ENCODE measurements around the gene TIMM44. TPM values are rescaled to one million over a fixed set of nuclear protein-coding genes. Genes with fewer than 3 reads are reported as not detected.

Gene TIMM44
- total and polyA plus RNA-seq, 2 donors (not counting 3 experiments of a cell fraction or from before 2014, with no cell fraction given): 61.5 to 64.3 TPM

DNA sequence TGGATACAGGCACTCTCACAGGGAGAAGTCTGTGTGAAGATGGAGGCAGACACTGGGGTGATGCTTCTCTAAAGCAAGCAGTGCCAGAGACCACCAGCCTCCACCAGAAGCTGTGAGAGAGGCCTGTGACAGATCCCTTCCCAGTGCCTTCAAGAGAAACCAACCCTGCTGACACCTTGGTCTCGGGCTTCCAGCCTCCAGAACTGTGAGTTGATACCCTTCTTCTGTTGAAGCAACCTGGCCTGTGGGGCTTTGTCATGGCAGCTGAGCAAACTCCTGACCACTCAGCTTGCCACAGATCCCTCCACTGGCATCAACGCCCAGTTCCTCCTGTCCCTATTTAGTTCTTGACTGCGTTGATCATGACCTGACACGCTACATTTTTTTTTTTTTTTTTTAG lies 33.0 kb upstream of the TIMM44 start:
- Histone ChIP-seq H3K4me1 (ENCODE audit: control insufficient read depth, extremely low read depth, insufficient read depth, low read length) (no peaks in the 10 kb centered on the region), H3K36me3 (ENCODE audit: control insufficient read depth in 2 of 2, extremely low read depth in 1 of 2, insufficient read depth in 2 of 2, low read length in 2 of 2) (peaks cover 10 to 67% of the 10 kb centered on the region in 2 experiments), H3K27me3 (ENCODE audit: control insufficient read depth in 2 of 2, insufficient read depth in 2 of 2, low read length in 2 of 2) (no peaks in the 10 kb centered on the region), H2AFZ (ENCODE audit: low read depth, low read length) (no peak overlapping the region), H3K4me3 (replicated peaks in 1 of 3; ENCODE audit: insufficient read depth in 1 of 3, low read depth in 1 of 3, low read length in 3 of 3) (no peak overlapping the region), H4K20me1 (replicated peaks; ENCODE audit: control insufficient read depth, extremely low read depth, insufficient read depth, low read length) (no peaks in the 10 kb centered on the region), H3K4me2 (ENCODE audit: insufficient read depth, low read length) (no peak overlapping the region), H3K9me1 (replicated peaks; ENCODE audit: control insufficient read depth, extremely low read depth, insufficient read depth, low read length) (no peaks in the 10 kb centered on the region), H3K9ac (replicated peaks; ENCODE audit: extremely low read depth, insufficient read depth, low read length) (no peak overlapping the region), H3K27ac (ENCODE audit: insufficient read depth, low read depth, low read length) (no peak overlapping the region), H3K79me2 (ENCODE audit: control insufficient read depth, insufficient read depth, low read length) (peaks cover 2% of the 10 kb centered on the region), H3K9me3 (replicated peaks; ENCODE audit: control insufficient read depth, insufficient read depth, low read length) (no peaks in the 10 kb centered on the region)
- DNase-seq (ENCODE audit: low read depth, low spot score): no peak
- TF ChIP-seq MAX (IDR thresholded peaks at IDR 0.05; ENCODE audit: insufficient read depth, insufficient read length): no peak
- TF ChIP-seq FOS (IDR thresholded peaks at IDR 0.05; ENCODE audit: borderline replicate concordance, insufficient read depth, low read length): no peak
- TF ChIP-seq JUN (IDR thresholded peaks at IDR 0.05; ENCODE audit: borderline replicate concordance, insufficient read depth, insufficient read length, low read depth): no peak
- TF ChIP-seq EZH2 (IDR thresholded peaks at IDR 0.05; ENCODE audit: borderline replicate concordance, low read depth, low read length, severe bottlenecking): no peak
- no peak for TF ChIP-seq POLR2A (IDR thresholded peaks at IDR 0.05; ENCODE audit: low read depth, low read length)
- no peak for TF ChIP-seq CTCF (IDR thresholded peaks at IDR 0.05; ENCODE audit: extremely low read depth in 1 of 2, insufficient read depth in 1 of 2, low read depth in 1 of 2, low read length in 2 of 2)
- no peak for TF ChIP-seq POLR2AphosphoS5 (IDR thresholded peaks at IDR 0.05; ENCODE audit: insufficient read depth, low read depth, low read length)
- no peak for TF ChIP-seq MYC (IDR thresholded peaks at IDR 0.05; ENCODE audit: low read depth, low read length)
- no peak for TF ChIP-seq GATA2 (IDR thresholded peaks at IDR 0.05; ENCODE audit: insufficient read depth, insufficient read length, low read depth, low read length)
- no peak for FAIRE-seq
- CTCF ChIA-PET: no interaction called here
- POLR2A ChIA-PET: interaction anchor here (0.7 kb wide), 1 partner anchor 879 kb away, joined by 4 read pairs; no protein-coding TSS in a partner anchor
- BruUV-seq (replicated peaks): no TSS peak
- intact Hi-C loops (cut with micrococcal nuclease) (no loop called here), dilution Hi-C loops (cut with MboI; ENCODE audit: extremely low pct_ligation_motif_present, low sequenced_read_pairs) (no loop called here)
